Mucosa of stomach (tissue), 1 donor: ENCODE data around the gene CHAC1.

Experiments
- H3K27me3 ChIP-seq: one replicate; pipeline ENCODE4 v1.7.0; 2013; ENCODE audit warnings: mild to moderate bottlenecking, low read length; ENCODE audit not compliant: control insufficient read depth, insufficient read depth
- H3K36me3 ChIP-seq: one replicate; pipeline ENCODE4 v1.7.0; 2013; ENCODE audit warnings: low read length; ENCODE audit not compliant: control insufficient read depth, insufficient read depth
- H3K4me1 ChIP-seq: one replicate; pipeline ENCODE4 v1.7.0; 2013; ENCODE audit warnings: mild to moderate bottlenecking, low read length; ENCODE audit not compliant: control insufficient read depth, insufficient read depth
- H3K4me3 ChIP-seq: one replicate; pipeline ENCODE4 v1.7.0; 2013; ENCODE audit warnings: low read length
- H3K9ac ChIP-seq: one replicate; pipeline ENCODE4 v1.7.0; 2013; ENCODE audit warnings: mild to moderate bottlenecking, low read length, moderate library complexity
- H3K9me3 ChIP-seq: one replicate; pipeline ENCODE4 v1.7.0; 2013; ENCODE audit warnings: mild to moderate bottlenecking, low read length, moderate library complexity; ENCODE audit not compliant: control insufficient read depth
- donor health status: Pancreatic carcinoma.

Gene CHAC1

GRCh38 chr15:40914486-40914885, 38.8 kb upstream of the CHAC1 start:
- Histone ChIP-seq H3K4me3 (no peak overlapping the region), H3K9me3 (no peaks in the 10 kb centered on the region), H3K9ac (no peak overlapping the region), H3K4me1 (no peaks in the 10 kb centered on the region), H3K36me3 (no peaks in the 10 kb centered on the region), H3K27me3 (no peaks in the 10 kb centered on the region)

GRCh38 chr15:40915116-40915661, 38.1 kb upstream of the CHAC1 start:
- Histone ChIP-seq H3K9ac (no peak overlapping the region), H3K27me3 (no peaks in the 10 kb centered on the region)

GRCh38 chr15:40915679-40916078, 37.6 kb upstream of the CHAC1 start:
- no peaks in the 10 kb centered on the region for H3K36me3 ChIP-seq
- no peak overlapping the region for H3K4me3 ChIP-seq
- no peak overlapping the region for H3K9ac ChIP-seq
- H3K9me3 ChIP-seq: no peaks in the 10 kb centered on the region
- no peaks in the 10 kb centered on the region for H3K4me1 ChIP-seq
- H3K27me3 ChIP-seq: no peaks in the 10 kb centered on the region

More at GRCh38 chr15:40915116-40915661, 38.1 kb upstream of the CHAC1 start:
- Histone ChIP-seq H3K36me3 (no peaks in the 10 kb centered on the region), H3K4me3 (no peak overlapping the region), H3K4me1 (no peaks in the 10 kb centered on the region), H3K9me3 (no peaks in the 10 kb centered on the region)

GRCh38 chr15:40917585-40917984, 35.7 kb upstream of the CHAC1 start:
- no peaks in the 10 kb centered on the region for H3K9me3 ChIP-seq
- no peaks in the 10 kb centered on the region for H3K27me3 ChIP-seq
- peaks cover 2% of the 10 kb centered on the region for H3K4me1 ChIP-seq
- no peak overlapping the region for H3K4me3 ChIP-seq
- H3K36me3 ChIP-seq: no peaks in the 10 kb centered on the region
- no peak overlapping the region for H3K9ac ChIP-seq

GRCh38 chr15:40918146-40918798, 35.0 kb upstream of the CHAC1 start:
- H3K4me1 ChIP-seq: peaks cover 6% of the 10 kb centered on the region

GRCh38 chr15:40918799-40919392, 34.4 kb upstream of the CHAC1 start:
- Histone ChIP-seq H3K9me3 (no peaks in the 10 kb centered on the region), H3K4me1 (peaks cover 6% of the 10 kb centered on the region), H3K4me3 (no peak overlapping the region), H3K27me3 (no peaks in the 10 kb centered on the region), H3K36me3 (no peaks in the 10 kb centered on the region), H3K9ac (no peak overlapping the region)

More at GRCh38 chr15:40918146-40918798, 35.0 kb upstream of the CHAC1 start:
- Histone ChIP-seq H3K27me3 (no peaks in the 10 kb centered on the region), H3K9ac (no peak overlapping the region), H3K9me3 (no peaks in the 10 kb centered on the region), H3K4me3 (no peak overlapping the region), H3K36me3 (no peaks in the 10 kb centered on the region)

- Histone ChIP-seq H3K4me1 (peaks cover 24% of the 10 kb centered on the region), H3K36me3 (no peaks in the 10 kb centered on the region), H3K4me3 (no peak overlapping the region), H3K9ac (no peak overlapping the region), H3K27me3 (peaks cover 28% of the 10 kb centered on the region), H3K9me3 (no peaks in the 10 kb centered on the region)
These were observed 31.2 kb upstream of the CHAC1 start for GRCh38 chr15:40921949-40922607.

GRCh38 chr15:40922608-40923005, 30.7 kb upstream of the CHAC1 start:
- peaks cover 33% of the 10 kb centered on the region for H3K27me3 ChIP-seq
- H3K4me3 ChIP-seq: no peak overlapping the region
- no peaks in the 10 kb centered on the region for H3K36me3 ChIP-seq
- H3K4me1 ChIP-seq: peaks cover 29% of the 10 kb centered on the region
- H3K9me3 ChIP-seq: no peaks in the 10 kb centered on the region
- H3K9ac ChIP-seq: no peak overlapping the region

- Histone ChIP-seq H3K27me3 (peaks cover 43% of the 10 kb centered on the region), H3K9me3 (no peaks in the 10 kb centered on the region), H3K4me1 (peaks cover 37% of the 10 kb centered on the region), H3K4me3 (no peak overlapping the region), H3K36me3 (no peaks in the 10 kb centered on the region), H3K9ac (no peak overlapping the region)
These were observed 29.7 kb upstream of the CHAC1 start for GRCh38 chr15:40923551-40923950.

- peaks cover 54% of the 10 kb centered on the region for H3K4me1 ChIP-seq
- H3K27me3 ChIP-seq: peaks cover 62% of the 10 kb centered on the region
- no peak overlapping the region for H3K4me3 ChIP-seq
These were observed 27.8 kb upstream of the CHAC1 start for GRCh38 chr15:40925495-40925862.

GRCh38 chr15:40925863-40926658, 27.2 kb upstream of the CHAC1 start:
- H3K4me3 ChIP-seq: no peak overlapping the region
- H3K4me1 ChIP-seq: peaks cover 60% of the 10 kb centered on the region
- H3K27me3 ChIP-seq: peaks cover 68% of the 10 kb centered on the region
- H3K9ac ChIP-seq: no peak overlapping the region
- no peaks in the 10 kb centered on the region for H3K9me3 ChIP-seq
- H3K36me3 ChIP-seq: no peaks in the 10 kb centered on the region

More at GRCh38 chr15:40925495-40925862, 27.8 kb upstream of the CHAC1 start:
- no peaks in the 10 kb centered on the region for H3K36me3 ChIP-seq
- no peaks in the 10 kb centered on the region for H3K9me3 ChIP-seq
- no peak overlapping the region for H3K9ac ChIP-seq
